ENCODE data around the gene BMI1. TPM values are rescaled to one million over a fixed set of nuclear protein-coding genes. Genes with fewer than 3 reads are reported as not detected.
A peak's percentile ranks its signal among the peaks of the same experiment; 100 is the strongest.

The BMI1 gene
- total and polyA plus RNA-seq, 2 of the 4 experiments (the other 2 are of a cell fraction), result 19.7 to 25.8 TPM

DNA sequence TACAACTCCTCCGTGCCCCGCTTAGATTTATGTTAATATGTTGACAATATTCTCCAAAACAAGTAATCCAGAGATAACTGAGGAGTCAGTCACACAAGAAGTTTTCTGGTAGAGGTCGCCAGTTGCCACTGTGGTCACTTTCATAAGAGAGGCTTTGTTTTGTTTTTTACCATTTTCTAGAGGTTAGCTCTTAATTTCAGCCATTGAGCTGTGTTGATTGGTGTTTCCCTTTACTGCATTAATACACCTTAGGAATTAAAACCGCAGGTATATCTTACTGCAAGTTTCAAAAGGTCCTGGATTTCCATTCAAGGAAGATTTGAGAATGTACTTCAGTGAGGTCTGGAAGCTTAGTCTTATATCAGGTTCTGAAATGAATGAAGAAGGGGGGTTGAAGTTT is 3.5 kb downstream of the BMI1 start:
- CTCF ChIA-PET, result no interaction called here
- in situ Hi-C loops (cut with MboI; ENCODE audit: low sequenced_read_pairs) (loop anchor here (10.0 to 25.0 kb wide), 2 partner anchors 500 to 812 kb away; no protein-coding TSS in a partner anchor), intact Hi-C loops (cut with micrococcal nuclease) (loop anchor here (10.0 kb wide), 1 partner anchor 230 kb away; no protein-coding TSS in a partner anchor), dilution Hi-C loops (cut with HindIII; ENCODE audit: low sequenced_read_pairs, unreplicated experiment) (no loop called here)
- peaks cover 2% of the 10 kb centered on the region; the same call in 1 of the 2 replicates for H3K9me1 ChIP-seq (ENCODE audit: insufficient read depth, low read length)
- no peak overlapping the region for H3K14ac ChIP-seq (replicated peaks; ENCODE audit: low read depth, low read length)
- H3K36me3 ChIP-seq (ENCODE audit: control insufficient read depth, insufficient read depth, low read length), result peaks cover 5% of the 10 kb centered on the region
- H4K5ac ChIP-seq (ENCODE audit: low read depth, low read length), result no peak overlapping the region
- no peak overlapping the region for H2BK20ac ChIP-seq (ENCODE audit: low read depth, low read length)
- H2AK5ac ChIP-seq (ENCODE audit: low read depth, low read length), result no peak overlapping the region
- H2AK9ac ChIP-seq (replicated peaks; ENCODE audit: low read depth, low read length, poor library complexity), result no peak overlapping the region
- WGBS, 2 experiments (ENCODE audit: extremely low coverage in 2 of 2, insufficient read length in 1 of 2), result no CpG with 5 or more reads among the region's 4 CpGs
- H3K4me3 ChIP-seq (ENCODE audit: insufficient read depth, low read depth, low read length), result no peak overlapping the region
- no peak overlapping the region for H3K4ac ChIP-seq (ENCODE audit: low read depth, low read length)
- H3K18ac ChIP-seq (ENCODE audit: low read depth, low read length), result no peak overlapping the region
- peak overlapping the region; percentile 74; the same call in 1 of the 2 replicates for H3K4me2 ChIP-seq (ENCODE audit: low read depth, low read length)
- no peak overlapping the region for H3K23ac ChIP-seq (ENCODE audit: low read depth, low read length)
- no peaks in the 10 kb centered on the region; the same call in 1 of the 2 replicates for H3K4me1 ChIP-seq (ENCODE audit: control insufficient read depth, insufficient read depth, low read length)
- no TSS peak for BruUV-seq (replicated peaks)
- peaks cover 21% of the 10 kb centered on the region for H3K27me3 ChIP-seq (ENCODE audit: control insufficient read depth, insufficient read depth, low read length)
- ATAC-seq (ENCODE audit: low read depth) (no peak), DNase-seq (no peak)
- no peak overlapping the region for H2BK15ac ChIP-seq (ENCODE audit: low read depth, low read length)
- H4K8ac ChIP-seq (ENCODE audit: low read depth in 2 of 2, low read length in 2 of 2), result no peak overlapping the region
- H4K20me1 ChIP-seq (ENCODE audit: insufficient read depth, low read length), result peaks cover 13% of the 10 kb centered on the region; the same call in 1 of the 2 replicates
- 0 out of 2 replicates have a peak, but pooled peaks cover 3% of the 10 kb centered on the region for H3K9me3 ChIP-seq (ENCODE audit: control insufficient read depth, insufficient read depth, low read length)
- peaks cover 27 to 31% of the 10 kb centered on the region in 2 experiments for H3K79me1 ChIP-seq (ENCODE audit: low read depth in 1 of 2, low read length in 2 of 2)
- H3K56ac ChIP-seq (ENCODE audit: extremely low read depth, insufficient read depth, low read length), result no peak overlapping the region
- TF ChIP-seq RFX5 (IDR thresholded peaks at IDR 0.05; ENCODE audit: low read depth, low read length) (no peak), RCOR1 (IDR thresholded peaks at IDR 0.05; ENCODE audit: insufficient replicate concordance, low read length) (no peak), CEBPB (IDR thresholded peaks at IDR 0.05; ENCODE audit: low read depth, low read length) (no peak), MAZ (IDR thresholded peaks at IDR 0.05; ENCODE audit: borderline replicate concordance, low read depth, low read length) (no peak), CHD1 (IDR thresholded peaks at IDR 0.05; ENCODE audit: low read depth, low read length) (no peak), NFE2L2 (IDR thresholded peaks at IDR 0.05; ENCODE audit: low read depth, low read length) (no peak), BHLHE40 (IDR thresholded peaks at IDR 0.05; ENCODE audit: low read depth, low read length) (no peak), MXI1 (IDR thresholded peaks at IDR 0.05; ENCODE audit: borderline replicate concordance, low read depth, low read length) (no peak), POLR2A (IDR thresholded peaks at IDR 0.05; ENCODE audit: low read depth, low read length) (no peak), MAFK (IDR thresholded peaks at IDR 0.05; ENCODE audit: low read depth, low read length) (no peak), SMC3 (IDR thresholded peaks at IDR 0.05; ENCODE audit: low read depth, low read length) (no peak), RAD21 (IDR thresholded peaks at IDR 0.05; ENCODE audit: low read length) (no peak), FOS (IDR thresholded peaks at IDR 0.05; ENCODE audit: low read depth, low read length) (no peak)
- TF ChIP-seq, protein P1, sequence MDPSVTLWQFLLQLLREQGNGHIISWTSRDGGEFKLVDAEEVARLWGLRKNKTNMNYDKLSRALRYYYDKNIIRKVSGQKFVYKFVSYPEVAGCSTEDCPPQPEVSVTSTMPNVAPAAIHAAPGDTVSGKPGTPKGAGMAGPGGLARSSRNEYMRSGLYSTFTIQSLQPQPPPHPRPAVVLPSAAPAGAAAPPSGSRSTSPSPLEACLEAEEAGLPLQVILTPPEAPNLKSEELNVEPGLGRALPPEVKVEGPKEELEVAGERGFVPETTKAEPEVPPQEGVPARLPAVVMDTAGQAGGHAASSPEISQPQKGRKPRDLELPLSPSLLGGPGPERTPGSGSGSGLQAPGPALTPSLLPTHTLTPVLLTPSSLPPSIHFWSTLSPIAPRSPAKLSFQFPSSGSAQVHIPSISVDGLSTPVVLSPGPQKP (IDR thresholded peaks at IDR 0.05; ENCODE audit: borderline replicate concordance, low read depth, low read length), result no peak
- TF ChIP-seq, protein P2, sequence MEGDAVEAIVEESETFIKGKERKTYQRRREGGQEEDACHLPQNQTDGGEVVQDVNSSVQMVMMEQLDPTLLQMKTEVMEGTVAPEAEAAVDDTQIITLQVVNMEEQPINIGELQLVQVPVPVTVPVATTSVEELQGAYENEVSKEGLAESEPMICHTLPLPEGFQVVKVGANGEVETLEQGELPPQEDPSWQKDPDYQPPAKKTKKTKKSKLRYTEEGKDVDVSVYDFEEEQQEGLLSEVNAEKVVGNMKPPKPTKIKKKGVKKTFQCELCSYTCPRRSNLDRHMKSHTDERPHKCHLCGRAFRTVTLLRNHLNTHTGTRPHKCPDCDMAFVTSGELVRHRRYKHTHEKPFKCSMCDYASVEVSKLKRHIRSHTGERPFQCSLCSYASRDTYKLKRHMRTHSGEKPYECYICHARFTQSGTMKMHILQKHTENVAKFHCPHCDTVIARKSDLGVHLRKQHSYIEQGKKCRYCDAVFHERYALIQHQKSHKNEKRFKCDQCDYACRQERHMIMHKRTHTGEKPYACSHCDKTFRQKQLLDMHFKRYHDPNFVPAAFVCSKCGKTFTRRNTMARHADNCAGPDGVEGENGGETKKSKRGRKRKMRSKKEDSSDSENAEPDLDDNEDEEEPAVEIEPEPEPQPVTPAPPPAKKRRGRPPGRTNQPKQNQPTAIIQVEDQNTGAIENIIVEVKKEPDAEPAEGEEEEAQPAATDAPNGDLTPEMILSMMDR (conservative IDR thresholded peaks at IDR 0.05; ENCODE audit: low read depth, low read length), result no peak
- TF ChIP-seq, protein P3, sequence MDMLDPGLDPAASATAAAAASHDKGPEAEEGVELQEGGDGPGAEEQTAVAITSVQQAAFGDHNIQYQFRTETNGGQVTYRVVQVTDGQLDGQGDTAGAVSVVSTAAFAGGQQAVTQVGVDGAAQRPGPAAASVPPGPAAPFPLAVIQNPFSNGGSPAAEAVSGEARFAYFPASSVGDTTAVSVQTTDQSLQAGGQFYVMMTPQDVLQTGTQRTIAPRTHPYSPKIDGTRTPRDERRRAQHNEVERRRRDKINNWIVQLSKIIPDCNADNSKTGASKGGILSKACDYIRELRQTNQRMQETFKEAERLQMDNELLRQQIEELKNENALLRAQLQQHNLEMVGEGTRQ (IDR thresholded peaks at IDR 0.05; ENCODE audit: low read depth, low read length), result no peak
- POLR2A ChIA-PET (ENCODE audit: unreplicated experiment), result interaction anchor here (0.6 kb wide), 1 partner anchor 9 kb away, joined by 3 read pairs; no protein-coding TSS in a partner anchor
- H2AFZ ChIP-seq (replicated peaks; ENCODE audit: low read length, poor library complexity), result no peak overlapping the region
- no peak overlapping the region for H3K27ac ChIP-seq (ENCODE audit: insufficient read depth, low read length)
- H3K9ac ChIP-seq (ENCODE audit: low read depth, low read length), result no peak overlapping the region
- no peak overlapping the region for H2BK5ac ChIP-seq (ENCODE audit: low read depth, low read length, poor library complexity, severe bottlenecking)
- H2BK120ac ChIP-seq (ENCODE audit: low read depth, low read length), result no peak overlapping the region
- H4K91ac ChIP-seq (ENCODE audit: insufficient read depth, low read depth, low read length), result no peak overlapping the region
